HTR-8/SVneo (cell line): ENCODE data around the gene ENOX1.

ENCODE experiments used
- DNase-seq: peaks from one replicate; pipeline ENCODE4 v3.0.0; 2011; ENCODE audit warnings: low spot score, mixed read lengths; ENCODE audit not compliant: insufficient read length
- FAIRE-seq: peaks from 2 replicates; lab custom pipeline; 2011; peaks lifted over from hg19 to GRCh38; lab: Jason Lieb, UNC

The ENOX1 gene

GRCh38 chr13:43243711-43244110 lies 543.1 kb downstream of the ENOX1 start:
- no peak for FAIRE-seq
- DNase-seq, result no peak

DNA sequence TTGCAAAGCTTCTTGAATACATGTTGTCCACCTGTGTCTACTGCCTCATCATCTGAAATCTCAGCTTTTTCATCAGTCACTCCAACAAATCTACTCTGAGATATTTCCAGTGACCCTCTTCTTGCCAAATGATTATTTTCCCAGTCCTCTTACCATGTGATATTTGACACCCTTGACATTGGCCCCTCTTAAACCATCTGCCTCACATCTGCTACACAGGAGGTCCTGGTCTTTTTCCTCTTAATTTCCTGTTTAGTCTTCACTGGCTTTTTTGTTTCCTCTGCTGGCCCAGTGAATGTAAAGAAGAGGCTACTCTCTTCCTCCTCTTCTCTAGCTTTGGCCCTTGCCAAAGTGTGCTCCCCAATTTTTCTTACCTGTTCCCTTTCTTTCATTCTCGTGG lies 544.7 kb downstream of the ENOX1 start:
- FAIRE-seq (no peak), DNase-seq (no peak)

- FAIRE-seq (no peak), DNase-seq (no peak)
These were observed 546.5 kb downstream of the ENOX1 start for GRCh38 chr13:43240278-43240677.

GRCh38 chr13:43239275-43239840 lies 547.4 kb downstream of the ENOX1 start:
- DNase-seq (no peak), FAIRE-seq (no peak)

DNA sequence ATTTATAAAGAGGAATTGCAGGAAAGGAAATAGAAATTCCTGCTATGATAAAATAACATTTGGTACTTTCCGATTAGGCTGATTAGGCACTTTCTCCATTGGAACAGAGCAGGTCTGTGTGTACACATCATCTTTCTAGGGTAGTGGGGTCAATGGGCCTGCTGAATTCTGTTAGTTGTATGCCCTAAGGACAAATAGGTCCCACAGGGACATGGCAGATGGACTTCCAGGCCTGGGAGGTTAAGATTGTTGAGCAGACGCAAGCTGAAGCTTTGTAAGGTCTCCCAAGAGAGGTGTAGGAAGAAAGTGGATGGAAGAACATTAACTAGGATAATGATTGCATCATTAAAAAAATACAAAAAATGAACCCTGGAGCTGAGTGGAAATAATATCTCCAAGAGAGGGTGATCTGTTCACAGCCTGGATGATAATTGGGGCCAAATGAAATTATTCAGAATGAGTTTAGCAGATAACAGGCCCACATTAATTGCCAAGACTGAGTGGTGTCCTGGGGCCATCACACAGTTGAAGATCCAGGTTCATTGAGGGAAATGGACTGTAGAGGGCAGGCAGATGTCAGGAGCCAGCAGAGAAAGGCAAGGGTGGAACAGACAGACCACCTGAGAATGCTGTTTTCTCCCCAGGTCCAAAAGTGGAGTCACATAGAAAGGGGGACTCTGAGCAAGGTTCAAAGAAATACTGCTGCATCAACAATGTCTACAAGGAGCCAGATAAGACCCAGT lies 548.3 kb downstream of the ENOX1 start:
- no peak for FAIRE-seq
- DNase-seq, result no peak

- no peak for DNase-seq
- FAIRE-seq, result no peak
These were observed 549.2 kb downstream of the ENOX1 start for GRCh38 chr13:43237616-43238015.

- FAIRE-seq (no peak), DNase-seq (no peak)
These were observed 551.7 kb downstream of the ENOX1 start for GRCh38 chr13:43235028-43235427.

DNA sequence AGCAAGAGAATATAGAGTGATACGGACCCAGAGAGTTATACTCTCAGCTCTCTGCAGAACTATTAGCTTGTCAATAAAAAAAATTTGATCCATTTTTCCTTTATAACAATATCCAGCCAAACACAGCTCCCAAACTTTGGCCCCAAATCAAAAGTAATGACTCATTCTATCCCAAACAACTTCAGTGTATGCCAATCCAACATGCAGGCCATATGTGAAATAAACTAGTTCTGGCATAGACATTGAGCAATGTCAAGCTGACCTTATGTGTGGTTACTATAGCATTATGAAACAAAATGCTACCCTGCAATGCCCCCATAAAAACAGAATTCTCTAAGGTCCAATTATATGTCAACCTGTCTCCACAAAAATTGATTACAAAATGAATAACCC lies 553.9 kb downstream of the ENOX1 start:
- no peak for DNase-seq
- no peak for FAIRE-seq

DNA sequence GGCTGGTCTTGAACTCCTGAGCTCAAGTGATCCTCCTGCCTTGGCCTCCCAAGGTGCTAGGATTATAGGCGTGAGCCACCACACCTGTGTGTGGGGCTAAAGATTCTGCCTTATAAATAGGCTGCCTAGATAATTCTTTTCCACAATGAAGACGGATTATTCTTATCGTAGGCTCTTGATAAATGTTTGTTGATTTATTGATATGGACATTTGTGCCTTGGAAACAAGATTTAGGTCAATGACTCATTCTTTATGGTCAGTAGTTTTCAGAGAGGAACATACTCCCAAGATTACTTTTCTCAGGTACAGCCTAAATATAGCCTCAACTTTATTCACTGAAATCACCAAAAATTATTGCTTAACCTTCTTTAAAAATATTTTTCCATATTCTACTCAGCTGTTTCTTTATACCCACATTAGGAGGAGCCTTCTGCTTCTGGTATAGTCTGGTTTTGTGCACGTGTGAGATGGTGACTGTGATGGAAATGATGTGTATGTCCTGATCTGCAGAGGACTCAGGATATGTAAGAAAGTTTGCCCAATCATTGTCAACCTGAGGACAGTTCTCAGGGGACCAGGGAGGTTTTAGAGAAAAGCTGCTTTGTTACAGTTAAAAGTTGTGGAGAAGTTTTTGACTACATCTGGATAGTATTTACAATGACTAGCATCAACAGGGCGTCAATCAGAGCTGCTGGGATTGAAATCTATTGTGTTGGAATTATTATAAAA lies 554.5 kb downstream of the ENOX1 start:
- no peak for DNase-seq
- FAIRE-seq, result no peak

DNA sequence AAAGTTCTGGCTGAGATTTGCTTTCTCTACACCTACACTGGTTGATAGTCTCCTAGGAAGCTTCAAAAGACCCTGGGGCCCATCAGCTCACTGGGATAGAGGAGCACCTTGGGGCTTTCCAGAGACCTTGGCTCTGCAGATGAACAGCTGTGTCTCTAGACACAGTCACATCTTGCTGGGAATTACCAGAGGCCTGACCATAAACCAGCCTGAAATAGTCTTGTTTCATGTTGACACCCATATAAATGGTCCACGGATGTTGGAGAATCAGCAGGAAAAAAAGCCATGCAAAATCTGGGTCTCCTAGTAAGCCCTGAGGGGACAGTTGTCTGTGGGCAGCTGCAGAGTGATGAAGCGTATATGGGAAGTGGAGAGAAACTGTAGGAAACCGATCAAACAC lies 555.8 kb downstream of the ENOX1 start:
- FAIRE-seq (no peak), DNase-seq (no peak)

GRCh38 chr13:43229506-43229905 lies 557.3 kb downstream of the ENOX1 start:
- FAIRE-seq, result no peak
- DNase-seq, result no peak

GRCh38 chr13:43227721-43228120 lies 559.1 kb downstream of the ENOX1 start:
- DNase-seq, result no peak
- no peak for FAIRE-seq

DNA sequence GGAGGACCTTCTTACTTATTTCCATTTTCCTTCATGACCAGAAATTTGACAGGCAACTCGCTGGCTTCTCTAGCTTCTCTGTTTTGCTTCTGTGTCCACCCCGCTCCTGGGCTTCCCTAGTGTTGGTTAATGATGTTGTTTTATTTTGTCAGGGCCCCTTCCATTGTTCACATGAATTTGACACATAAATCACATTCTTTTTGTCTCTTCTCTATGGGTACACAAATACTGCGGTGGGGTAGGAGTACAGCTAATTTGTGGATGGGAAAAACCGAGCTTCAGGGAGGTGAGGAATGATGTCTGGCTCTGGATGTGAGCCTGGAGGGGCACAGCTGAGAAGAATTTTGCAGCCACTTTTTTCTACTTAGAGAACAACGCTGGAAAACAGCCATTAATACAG lies 563.6 kb downstream of the ENOX1 start:
- no peak for FAIRE-seq
- no peak for DNase-seq

DNA sequence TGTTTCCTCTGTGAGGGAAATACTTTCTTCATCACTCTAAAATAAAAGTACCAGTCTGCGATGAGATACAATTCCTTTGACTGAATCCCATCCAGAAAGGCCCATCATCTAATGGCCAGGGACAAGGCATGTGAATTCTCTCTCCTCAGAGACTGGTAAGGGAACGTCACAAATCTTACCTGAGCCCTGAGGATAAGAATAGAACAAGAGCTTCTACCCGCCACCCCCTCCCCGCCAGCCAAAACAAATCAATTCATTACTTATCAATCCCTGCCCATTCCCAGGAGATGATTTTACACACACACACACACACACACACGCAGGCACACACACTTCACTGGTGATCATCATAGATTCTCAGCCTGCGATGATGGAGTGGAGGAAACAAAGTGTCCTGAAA lies 564.7 kb downstream of the ENOX1 start:
- DNase-seq (no peak), FAIRE-seq (no peak)

- no peak for DNase-seq
- no peak for FAIRE-seq
These were observed 565.2 kb downstream of the ENOX1 start for GRCh38 chr13:43221611-43222010.

DNA sequence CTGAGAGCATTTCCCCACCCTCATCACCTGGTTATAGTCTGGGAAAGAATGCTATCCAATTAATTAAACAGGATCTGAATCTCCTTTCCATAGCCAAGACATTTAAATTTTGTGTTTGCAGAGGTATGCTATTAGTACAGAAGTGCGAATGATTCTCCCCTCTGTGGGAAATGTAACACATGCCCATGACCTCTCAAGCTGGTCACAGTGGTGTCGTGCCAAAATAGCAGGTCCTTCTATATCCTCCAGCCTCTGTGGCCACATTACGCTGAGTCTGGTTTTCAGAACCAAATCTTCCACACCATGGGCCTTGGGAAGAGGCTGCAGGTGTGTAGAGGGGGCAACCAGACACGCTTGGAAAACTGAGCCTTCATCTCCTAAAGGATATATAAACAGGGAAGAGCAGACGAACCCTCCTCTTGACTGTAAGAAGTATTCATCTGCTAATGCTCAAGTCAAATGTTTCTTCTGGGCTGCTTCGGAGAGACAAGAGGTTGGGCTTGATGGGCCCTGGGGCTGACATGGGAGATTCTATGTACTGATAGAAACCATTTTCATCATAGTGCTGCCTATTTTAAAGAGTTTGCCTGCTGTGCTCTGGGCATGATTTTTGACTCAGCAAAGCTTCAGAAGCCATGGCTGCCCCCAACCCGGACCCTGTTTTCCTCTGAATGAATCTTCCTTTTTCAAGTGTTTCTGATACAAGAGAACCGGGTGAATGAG lies 565.7 kb downstream of the ENOX1 start:
- no peak for DNase-seq
- no peak for FAIRE-seq

GRCh38 chr13:43214124-43214523 lies 572.6 kb downstream of the ENOX1 start:
- FAIRE-seq (no peak), DNase-seq (no peak)

- no peak for FAIRE-seq
- DNase-seq, result no peak
These were observed 579.9 kb downstream of the ENOX1 start for GRCh38 chr13:43206838-43207237.

DNA sequence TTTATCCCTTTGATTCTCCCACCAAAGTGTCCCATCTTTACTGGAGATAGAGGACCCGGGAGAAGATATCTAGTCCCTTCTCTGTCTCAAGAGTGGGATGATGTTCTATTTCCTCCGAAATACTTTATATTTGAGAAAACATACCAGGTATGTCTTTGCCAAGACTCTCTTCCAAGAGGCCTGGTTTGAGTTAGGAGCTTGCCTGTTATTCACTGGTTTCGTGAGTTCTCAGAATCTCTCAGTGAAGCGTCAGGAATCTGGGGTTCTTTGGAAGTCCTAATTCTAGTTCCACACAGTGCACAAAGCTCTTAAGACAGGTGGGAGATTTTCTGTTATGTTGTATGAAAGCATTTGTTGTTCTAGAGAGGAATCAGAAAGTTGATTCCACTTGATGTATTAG lies 581.4 kb downstream of the ENOX1 start:
- DNase-seq, result no peak
- no peak for FAIRE-seq

DNA sequence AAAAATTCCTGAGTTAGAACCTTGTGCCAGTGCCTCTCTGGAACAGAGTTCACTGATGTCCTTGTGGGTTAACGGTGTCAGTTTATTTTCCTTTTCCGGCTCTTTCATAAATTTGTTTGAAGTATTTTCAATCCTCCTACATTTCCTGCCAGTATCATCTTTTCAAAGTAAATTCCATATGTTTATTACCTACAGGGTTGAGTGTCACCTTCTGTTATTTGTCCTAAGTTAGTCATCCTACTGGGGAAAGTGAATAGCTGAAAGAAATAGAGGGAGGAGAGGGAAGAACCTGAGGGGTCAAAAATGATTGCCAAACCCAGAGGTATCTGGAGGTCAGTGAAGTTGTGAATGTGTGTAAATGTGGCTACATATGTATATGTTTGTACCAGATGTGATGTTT lies 582.2 kb downstream of the ENOX1 start:
- DNase-seq (no peak), FAIRE-seq (no peak)

DNA sequence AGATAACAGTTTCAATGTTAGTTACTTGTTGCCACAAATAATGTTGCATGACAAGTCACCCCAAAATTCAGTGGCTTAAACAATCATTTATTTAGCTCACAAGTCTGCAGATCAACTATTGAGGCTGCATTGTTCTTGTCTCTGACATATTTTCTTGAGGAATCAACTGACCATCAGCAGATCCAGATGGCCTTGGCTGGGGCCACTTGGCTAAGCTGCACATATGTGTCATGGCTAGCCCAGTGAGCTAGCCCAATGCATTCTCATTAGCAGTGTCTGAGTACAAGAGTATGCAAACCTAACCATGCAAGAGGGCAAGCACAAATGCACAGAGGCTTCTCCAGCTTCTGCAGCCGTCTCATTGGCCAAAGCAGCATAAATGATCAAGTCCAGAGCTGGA lies 583.0 kb downstream of the ENOX1 start:
- no peak for FAIRE-seq
- DNase-seq, result no peak
